Inflammatory macrophage treated with lipopolysaccharide for 1 hour (primary cell): ENCODE data around the gene PDXP.
"Not testable (repeated sequence)": the region's sequence is repeated elsewhere in the genome, so short reads cannot be mapped to it uniquely, and the experiment has no call there.

Experiments
- DNase-seq, 2 donors: peaks; one replicate each; pipeline ENCODE4 v3.0.0-alpha.2; 2020 to 2022

Gene PDXP

GRCh38 chr22:37675930-37676735 lies 17.6 kb downstream of the PDXP start:
- peak; percentile 47 to 68 for DNase-seq

GRCh38 chr22:37676736-37677492 lies 18.4 kb downstream of the PDXP start:
- DNase-seq = peak; percentile 90 to 92

GRCh38 chr22:37677493-37677974 lies 19.0 kb downstream of the PDXP start:
- DNase-seq = no peak

- no peak for DNase-seq
Observed at GRCh38 chr22:37678372-37678771, 19.8 kb downstream of the PDXP start.

- DNase-seq = no peak
Observed at GRCh38 chr22:37679670-37680069, 21.1 kb downstream of the PDXP start.

- DNase-seq = no peak
Observed at GRCh38 chr22:37680191-37680851, 21.8 kb downstream of the PDXP start.

GRCh38 chr22:37681001-37681424 lies 22.5 kb downstream of the PDXP start:
- no peak for DNase-seq

- peak; percentile 65 to 82 for DNase-seq
Observed at GRCh38 chr22:37681556-37682049, 23.1 kb downstream of the PDXP start.

- no peak for DNase-seq
Observed at GRCh38 chr22:37684803-37685615, 26.5 kb downstream of the PDXP start.

GRCh38 chr22:37686002-37686982 lies 27.8 kb downstream of the PDXP start, which contains the start of gene NOL12:
Gene NOL12, plus strand, starts transcription at chr22:37686343. Its CDS starts 50 bp downstream, at chr22:37686393.
- peak; percentile 79 to 93 for DNase-seq

- DNase-seq = no peak
Observed at GRCh38 chr22:37690407-37690806, 31.9 kb downstream of the PDXP start.

GRCh38 chr22:37690901-37691504 lies 32.5 kb downstream of the PDXP start:
- no peak for DNase-seq

GRCh38 chr22:37692627-37693285 lies 34.2 kb downstream of the PDXP start:
- no peak for DNase-seq

GRCh38 chr22:37694131-37694530 lies 35.6 kb downstream of the PDXP start:
- not testable (repeated sequence) for DNase-seq

- not testable (repeated sequence) for DNase-seq
Observed at GRCh38 chr22:37696260-37696656, 37.7 kb downstream of the PDXP start.

GRCh38 chr22:37696657-37697537 lies 38.4 kb downstream of the PDXP start, which contains the start of gene TRIOBP:
Gene TRIOBP, plus strand, starts transcription at chr22:37697048. Its CDS starts 4,318 bp downstream, at chr22:37701366.
- peak; percentile 86 to 90 for DNase-seq

GRCh38 chr22:37697538-37697835 lies 39.0 kb downstream of the PDXP start:
- DNase-seq = no peak

GRCh38 chr22:37701141-37701786 lies 42.7 kb downstream of the PDXP start:
- peak; percentile 78 to 88 for DNase-seq
